K562 (cell line): ENCODE measurements around the gene STIM1. TPM values are rescaled to one million over a fixed set of nuclear protein-coding genes. Genes with fewer than 3 reads are reported as not detected.

ENCODE experiments used
- BCL6 ChIP-seq: fragments of 250-450 bp; sonication (Bioruptor Pico); IDR thresholded peaks from 2 replicates; pipeline ENCODE4 v1.4.0; 2020
- BMI1 ChIP-seq: fragments of 150-350 bp; IDR thresholded peaks from 2 replicates; pipeline ENCODE4 v1.6.1; 2014; ENCODE audit warnings: low read length
- BRD9 ChIP-seq: fragments of 450-650 bp; IDR thresholded peaks from 2 replicates; pipeline ENCODE4 v1.6.1; 2018; ENCODE audit warnings: low read depth; ENCODE audit not compliant: partially characterized antibody
- CBX5 ChIP-seq: IDR thresholded peaks from 2 replicates; pipeline ENCODE4 v1.6.1; 2014; ENCODE audit warnings: low read depth, borderline replicate concordance
- MCM3 ChIP-seq: fragments of 450-650 bp; IDR thresholded peaks from 2 replicates; pipeline ENCODE4 v1.6.1; 2016
- MIER1 ChIP-seq: fragments of 450-650 bp; IDR thresholded peaks from 2 replicates; pipeline ENCODE4 v1.6.1; 2016; ENCODE audit warnings: antibody characterized with exemption, mild to moderate bottlenecking, low read depth
- NEUROD1 ChIP-seq: fragments of 150-350 bp; IDR thresholded peaks from 2 replicates; pipeline ENCODE4 v1.6.1; 2014; ENCODE audit warnings: borderline replicate concordance, low read length, low read depth; ENCODE audit not compliant: partially characterized antibody
- SMARCA5 ChIP-seq: fragments of 450-650 bp; IDR thresholded peaks from 2 replicates; pipeline ENCODE4 v1.6.1; 2016
- SMARCC2 ChIP-seq: fragments of 450-650 bp; IDR thresholded peaks from 2 replicates; pipeline ENCODE4 v1.6.1; 2017; ENCODE audit warnings: antibody characterized with exemption, moderate library complexity, mild to moderate bottlenecking, low read depth
- ZNF384 ChIP-seq: IDR thresholded peaks from 2 replicates; pipeline ENCODE4 v1.6.1; 2012; ENCODE audit warnings: low read depth, low read length, improper control_type of control experiment
- ZNF551 ChIP-seq: fragments of 250-450 bp; sonication (Bioruptor Pico); IDR thresholded peaks from 2 replicates; pipeline ENCODE4 v1.5.0; 2021; ENCODE audit warnings: mild to moderate bottlenecking, moderate library complexity
- ZNF76 ChIP-seq: fragments of 250-450 bp; sonication (Bioruptor Pico); IDR thresholded peaks from 2 replicates; pipeline ENCODE4 v1.4.0; 2020; ENCODE audit warnings: mild to moderate bottlenecking, moderate library complexity, borderline replicate concordance
- ZNF785 ChIP-seq: fragments of 250-450 bp; sonication (Bioruptor Pico); IDR thresholded peaks from 2 replicates; pipeline ENCODE4 v1.4.0; 2020; ENCODE audit warnings: mild to moderate bottlenecking
- polyA plus RNA-seq, 8 experiments: library from polyadenylated mRNA; depleted of rRNA in 4 of 8; stranded (reverse) in 5 of 8; unstranded in 3 of 8; fragments of >200 nt; fragmentation: Nextera tagmentation in 2 of 8; fragmentation: Illumina TruSeq in 1 of 8; extraction: Ambion mirVana in 2 of 8; extraction: Trizol in 1 of 8; gene quantifications; 2 replicates each; pipeline versions ENCODE4 v1.2.1 to v1.2.3, GENCODE V29; 2011 to 2014; ENCODE audit warnings: inconsistent platforms in 1 of 8, missing spikeins in 1 of 8
- total RNA-seq, 7 experiments: library from RNA; depleted of rRNA in 6 of 7; stranded (reverse); fragments of >200 nt in 6 of 7; fragmentation: Illumina TruSeq in 2 of 7; extraction: Trizol in 2 of 7; gene quantifications; 2 replicates each; pipeline versions ENCODE4 v1.2.1 to v1.2.3, GENCODE V29; 2011 to 2021; ENCODE audit warnings: low replicate concordance in 1 of 7
- TF ChIP-seq, protein P1 (sequence below): IDR thresholded peaks from 2 replicates; pipeline ENCODE4 v1.6.1; 2014; ENCODE audit warnings: antibody characterized with exemption
- TF ChIP-seq, protein P2 (sequence below): sonication (generic); formaldehyde crosslinking; IDR thresholded peaks from 2 replicates; pipeline ENCODE4 v1.8.0; 2022; ENCODE audit warnings: mild to moderate bottlenecking, missing genetic modification reagents, borderline replicate concordance
- TF ChIP-seq, protein P3 (sequence below): fragments of 450-650 bp; IDR thresholded peaks from 2 replicates; pipeline ENCODE4 v1.6.1; 2016; ENCODE audit warnings: antibody characterized with exemption
- TF ChIP-seq, protein P4 (sequence below), 2 experiments: IDR thresholded peaks; 2 replicates each; pipeline ENCODE4 v1.6.1; 2012; ENCODE audit warnings: improper control_type of control experiment in 2 of 2, low read depth in 2 of 2, low read length in 2 of 2, borderline replicate concordance in 1 of 2
- TF ChIP-seq, protein P5 (sequence below): fragments of 250-450 bp; sonication (Bioruptor Pico); IDR thresholded peaks from 2 replicates; pipeline ENCODE4 v1.4.0; 2020; ENCODE audit warnings: borderline replicate concordance
- TF ChIP-seq, protein P6 (sequence below): fragments of 450-650 bp; formaldehyde crosslinking; IDR thresholded peaks from 2 replicates; pipeline ENCODE4 v1.4.0; 2020; ENCODE audit warnings: mild to moderate bottlenecking, mixed read lengths

The STIM1 gene
- total and polyA plus RNA-seq, 9 of the 15 experiments (the other 6 are each of a cell fraction or from before 2014, with no cell fraction given) = 7.7 to 50.5 (median 22.5) TPM

DNA sequence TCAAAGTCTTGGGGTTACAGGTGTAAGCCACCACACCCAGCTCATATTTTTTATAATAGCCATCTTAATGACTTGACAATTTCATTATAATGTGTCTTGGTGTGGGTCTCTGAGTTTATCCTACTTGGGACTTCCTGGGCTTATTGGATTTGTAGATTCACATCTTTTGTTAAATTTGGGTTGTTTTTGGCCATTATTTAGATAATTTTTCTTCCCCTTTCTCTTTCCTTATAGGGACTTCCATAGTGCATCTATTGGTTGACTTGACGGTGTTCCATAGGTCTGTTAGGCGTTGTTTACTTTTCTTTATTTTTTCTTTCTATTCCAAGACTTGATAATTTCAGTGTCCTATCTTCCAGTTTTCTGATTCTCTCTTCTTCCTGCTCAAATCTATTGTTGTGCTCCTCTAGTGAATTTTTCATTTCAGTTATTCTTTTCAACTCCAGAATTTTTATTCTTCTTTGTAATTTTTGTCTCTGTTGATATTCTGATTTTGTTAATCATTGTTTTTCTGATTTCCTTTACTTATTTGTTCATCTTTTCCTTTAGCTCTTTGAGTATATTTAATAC, 284.7 kb downstream of the STIM1 start (continued):
- TF ChIP-seq, protein P1, sequence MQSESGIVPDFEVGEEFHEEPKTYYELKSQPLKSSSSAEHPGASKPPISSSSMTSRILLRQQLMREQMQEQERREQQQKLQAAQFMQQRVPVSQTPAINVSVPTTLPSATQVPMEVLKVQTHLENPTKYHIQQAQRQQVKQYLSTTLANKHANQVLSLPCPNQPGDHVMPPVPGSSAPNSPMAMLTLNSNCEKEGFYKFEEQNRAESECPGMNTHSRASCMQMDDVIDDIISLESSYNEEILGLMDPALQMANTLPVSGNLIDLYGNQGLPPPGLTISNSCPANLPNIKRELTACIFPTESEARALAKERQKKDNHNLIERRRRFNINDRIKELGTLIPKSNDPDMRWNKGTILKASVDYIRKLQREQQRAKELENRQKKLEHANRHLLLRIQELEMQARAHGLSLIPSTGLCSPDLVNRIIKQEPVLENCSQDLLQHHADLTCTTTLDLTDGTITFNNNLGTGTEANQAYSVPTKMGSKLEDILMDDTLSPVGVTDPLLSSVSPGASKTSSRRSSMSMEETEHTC = no peak
- TF ChIP-seq CBX5 (peak; percentile 83; the same call in 1 of the 2 replicates), BMI1 (no peak), SMARCC2 (no peak), ZNF785 (no peak), ZNF384 (peak; percentile 4; the same call in 1 of the 2 replicates), BRD9 (peak; percentile 46), MIER1 (no peak), MCM3 (no peak), BCL6 (CRISPR knock-in tag) (no peak), ZNF551 (CRISPR knock-in tag) (no peak), ZNF76 (CRISPR knock-in tag) (no peak), NEUROD1 (no peak), SMARCA5 (peak; percentile 82)
- TF ChIP-seq, protein P2, sequence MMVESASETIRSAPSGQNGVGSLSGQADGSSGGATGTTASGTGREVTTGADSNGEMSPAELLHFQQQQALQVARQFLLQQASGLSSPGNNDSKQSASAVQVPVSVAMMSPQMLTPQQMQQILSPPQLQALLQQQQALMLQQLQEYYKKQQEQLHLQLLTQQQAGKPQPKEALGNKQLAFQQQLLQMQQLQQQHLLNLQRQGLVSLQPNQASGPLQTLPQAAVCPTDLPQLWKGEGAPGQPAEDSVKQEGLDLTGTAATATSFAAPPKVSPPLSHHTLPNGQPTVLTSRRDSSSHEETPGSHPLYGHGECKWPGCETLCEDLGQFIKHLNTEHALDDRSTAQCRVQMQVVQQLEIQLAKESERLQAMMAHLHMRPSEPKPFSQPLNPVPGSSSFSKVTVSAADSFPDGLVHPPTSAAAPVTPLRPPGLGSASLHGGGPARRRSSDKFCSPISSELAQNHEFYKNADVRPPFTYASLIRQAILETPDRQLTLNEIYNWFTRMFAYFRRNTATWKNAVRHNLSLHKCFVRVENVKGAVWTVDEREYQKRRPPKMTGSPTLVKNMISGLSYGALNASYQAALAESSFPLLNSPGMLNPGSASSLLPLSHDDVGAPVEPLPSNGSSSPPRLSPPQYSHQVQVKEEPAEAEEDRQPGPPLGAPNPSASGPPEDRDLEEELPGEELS = no peak
- TF ChIP-seq, protein P3, sequence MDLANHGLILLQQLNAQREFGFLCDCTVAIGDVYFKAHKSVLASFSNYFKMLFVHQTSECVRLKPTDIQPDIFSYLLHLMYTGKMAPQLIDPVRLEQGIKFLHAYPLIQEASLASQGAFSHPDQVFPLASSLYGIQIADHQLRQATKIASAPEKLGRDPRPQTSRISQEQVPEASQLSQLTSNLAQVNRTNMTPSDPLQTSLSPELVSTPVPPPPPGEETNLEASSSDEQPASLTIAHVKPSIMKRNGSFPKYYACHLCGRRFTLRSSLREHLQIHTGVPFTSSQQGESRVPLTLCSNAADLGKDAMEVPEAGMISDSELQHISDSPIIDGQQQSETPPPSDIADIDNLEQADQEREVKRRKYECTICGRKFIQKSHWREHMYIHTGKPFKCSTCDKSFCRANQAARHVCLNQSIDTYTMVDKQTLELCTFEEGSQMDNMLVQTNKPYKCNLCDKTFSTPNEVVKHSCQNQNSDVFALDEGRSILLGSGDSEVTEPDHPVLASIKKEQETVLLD = no peak
- TF ChIP-seq, protein P4, sequence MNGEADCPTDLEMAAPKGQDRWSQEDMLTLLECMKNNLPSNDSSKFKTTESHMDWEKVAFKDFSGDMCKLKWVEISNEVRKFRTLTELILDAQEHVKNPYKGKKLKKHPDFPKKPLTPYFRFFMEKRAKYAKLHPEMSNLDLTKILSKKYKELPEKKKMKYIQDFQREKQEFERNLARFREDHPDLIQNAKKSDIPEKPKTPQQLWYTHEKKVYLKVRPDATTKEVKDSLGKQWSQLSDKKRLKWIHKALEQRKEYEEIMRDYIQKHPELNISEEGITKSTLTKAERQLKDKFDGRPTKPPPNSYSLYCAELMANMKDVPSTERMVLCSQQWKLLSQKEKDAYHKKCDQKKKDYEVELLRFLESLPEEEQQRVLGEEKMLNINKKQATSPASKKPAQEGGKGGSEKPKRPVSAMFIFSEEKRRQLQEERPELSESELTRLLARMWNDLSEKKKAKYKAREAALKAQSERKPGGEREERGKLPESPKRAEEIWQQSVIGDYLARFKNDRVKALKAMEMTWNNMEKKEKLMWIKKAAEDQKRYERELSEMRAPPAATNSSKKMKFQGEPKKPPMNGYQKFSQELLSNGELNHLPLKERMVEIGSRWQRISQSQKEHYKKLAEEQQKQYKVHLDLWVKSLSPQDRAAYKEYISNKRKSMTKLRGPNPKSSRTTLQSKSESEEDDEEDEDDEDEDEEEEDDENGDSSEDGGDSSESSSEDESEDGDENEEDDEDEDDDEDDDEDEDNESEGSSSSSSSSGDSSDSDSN (IDR thresholded peaks at IDR 0.05; ENCODE audit: borderline replicate concordance in 1 of 2, low read depth in 2 of 2, low read length in 2 of 2) = no peak
- TF ChIP-seq, protein P5, sequence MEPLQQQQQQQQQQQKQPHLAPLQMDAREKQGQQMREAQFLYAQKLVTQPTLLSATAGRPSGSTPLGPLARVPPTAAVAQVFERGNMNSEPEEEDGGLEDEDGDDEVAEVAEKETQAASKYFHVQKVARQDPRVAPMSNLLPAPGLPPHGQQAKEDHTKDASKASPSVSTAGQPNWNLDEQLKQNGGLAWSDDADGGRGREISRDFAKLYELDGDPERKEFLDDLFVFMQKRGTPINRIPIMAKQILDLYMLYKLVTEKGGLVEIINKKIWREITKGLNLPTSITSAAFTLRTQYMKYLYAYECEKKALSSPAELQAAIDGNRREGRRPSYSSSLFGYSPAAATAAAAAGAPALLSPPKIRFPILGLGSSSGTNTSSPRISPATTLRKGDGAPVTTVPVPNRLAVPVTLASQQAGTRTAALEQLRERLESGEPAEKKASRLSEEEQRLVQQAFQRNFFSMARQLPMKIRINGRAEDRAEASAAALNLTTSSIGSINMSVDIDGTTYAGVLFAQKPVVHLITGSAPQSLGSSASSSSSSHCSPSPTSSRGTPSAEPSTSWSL (CRISPR knock-in tag) = no peak
- TF ChIP-seq, protein P6, sequence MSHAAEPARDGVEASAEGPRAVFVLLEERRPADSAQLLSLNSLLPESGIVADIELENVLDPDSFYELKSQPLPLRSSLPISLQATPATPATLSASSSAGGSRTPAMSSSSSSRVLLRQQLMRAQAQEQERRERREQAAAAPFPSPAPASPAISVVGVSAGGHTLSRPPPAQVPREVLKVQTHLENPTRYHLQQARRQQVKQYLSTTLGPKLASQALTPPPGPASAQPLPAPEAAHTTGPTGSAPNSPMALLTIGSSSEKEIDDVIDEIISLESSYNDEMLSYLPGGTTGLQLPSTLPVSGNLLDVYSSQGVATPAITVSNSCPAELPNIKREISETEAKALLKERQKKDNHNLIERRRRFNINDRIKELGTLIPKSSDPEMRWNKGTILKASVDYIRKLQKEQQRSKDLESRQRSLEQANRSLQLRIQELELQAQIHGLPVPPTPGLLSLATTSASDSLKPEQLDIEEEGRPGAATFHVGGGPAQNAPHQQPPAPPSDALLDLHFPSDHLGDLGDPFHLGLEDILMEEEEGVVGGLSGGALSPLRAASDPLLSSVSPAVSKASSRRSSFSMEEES = no peak
